HEK293 (cell line): ENCODE data around the gene ZNF232.
"Not testable (repeated sequence)": the region's sequence is repeated elsewhere in the genome, so short reads cannot be mapped to it uniquely, and the experiment has no call there.

ENCODE experiments used
- CTCF ChIA-PET: fragments of 350-600 bp; formaldehyde crosslinking; extraction: SDS; loops from one replicate; lab custom pipeline; 2021; ENCODE audit warnings: antibody characterized with exemption; lab: Yijun Ruan, JAX
- POLR2A ChIA-PET: fragments of 300-600 bp; formaldehyde crosslinking; extraction: SDS; loops from one replicate; lab custom pipeline; 2020; ENCODE audit warnings: antibody characterized with exemption, inconsistent platforms; lab: Yijun Ruan, JAX
- H3K27ac ChIP-seq: fragments of 200-500 bp; sonication (Bioruptor generic); 2 replicates; pipeline ENCODE4 v1.5.1; 2014; ENCODE audit warnings: low read depth, low read length, control low read depth, inconsistent platforms; ENCODE audit errors: extremely low read depth
- H3K36me3 ChIP-seq, 2 experiments: fragments of 200-500 bp in 1 of 2; sonication (Bioruptor generic) in 1 of 2; 1 replicate in 1 of 2; 2 replicates in 1 of 2; pipeline ENCODE4 v1.5.1; 2014 to 2017; ENCODE audit warnings: inconsistent platforms in 2 of 2, low read length in 2 of 2; ENCODE audit not compliant: control insufficient read depth in 2 of 2, insufficient read depth in 1 of 2
- H3K4me1 ChIP-seq: fragments of 200-500 bp; sonication (Bioruptor generic); 2 replicates; pipeline ENCODE4 v1.5.1; 2014; ENCODE audit warnings: mild to moderate bottlenecking, low read length, inconsistent platforms; ENCODE audit not compliant: control insufficient read depth, insufficient read depth
- H3K4me3 ChIP-seq: 2 replicates; pipeline ENCODE4 v1.5.1; 2011; ENCODE audit warnings: low read depth, mild to moderate bottlenecking, control low read depth, low read length, moderate library complexity
- H3K9me3 ChIP-seq: fragments of 200-500 bp; sonication (Bioruptor generic); 2 replicates; pipeline ENCODE4 v1.5.1; 2014; ENCODE audit warnings: low read depth, low read length, inconsistent platforms; ENCODE audit not compliant: control insufficient read depth, insufficient read depth
- KLF1 ChIP-seq: fragments of 450-650 bp; formaldehyde crosslinking; IDR thresholded peaks from 2 replicates; pipeline ENCODE4 v1.5.1; 2016; ENCODE audit warnings: missing biosample characterization, missing genetic modification characterization
- REPIN1 ChIP-seq: fragments of 450-650 bp; formaldehyde crosslinking; IDR thresholded peaks from 2 replicates; pipeline ENCODE4 v1.5.1; 2017; ENCODE audit warnings: missing biosample characterization, missing genetic modification characterization, low read depth
- SALL2 ChIP-seq: fragments of 450-650 bp; formaldehyde crosslinking; IDR thresholded peaks from 2 replicates; pipeline ENCODE4 v1.5.0; 2017; ENCODE audit warnings: missing biosample characterization, mild to moderate bottlenecking, missing genetic modification characterization, borderline replicate concordance
- SCRT1 ChIP-seq: fragments of 450-650 bp; formaldehyde crosslinking; IDR thresholded peaks from 2 replicates; pipeline ENCODE4 v1.5.1; 2016; ENCODE audit warnings: missing biosample characterization, missing genetic modification characterization, borderline replicate concordance
- SP7 ChIP-seq: fragments of 450-650 bp; formaldehyde crosslinking; IDR thresholded peaks from 2 replicates; pipeline ENCODE4 v1.5.1; 2016; ENCODE audit warnings: missing biosample characterization, missing genetic modification characterization
- ZBTB7A ChIP-seq: fragments of 450-650 bp; formaldehyde crosslinking; IDR thresholded peaks from 2 replicates; pipeline ENCODE4 v1.5.1; 2016; ENCODE audit warnings: low read depth, missing biosample characterization, missing genetic modification characterization
- ZNF10 ChIP-seq: fragments of 450-650 bp; formaldehyde crosslinking; IDR thresholded peaks from 2 replicates; pipeline ENCODE4 v1.5.1; 2017; ENCODE audit warnings: missing biosample characterization, missing genetic modification characterization
- ZNF114 ChIP-seq: fragments of 450-650 bp; formaldehyde crosslinking; IDR thresholded peaks from 2 replicates; pipeline ENCODE4 v1.5.0; 2017; ENCODE audit warnings: missing biosample characterization, missing genetic modification characterization
- ZNF202 ChIP-seq: fragments of 450-650 bp; formaldehyde crosslinking; IDR thresholded peaks from 2 replicates; pipeline ENCODE4 v1.5.1; 2016; ENCODE audit warnings: missing biosample characterization, missing genetic modification characterization, borderline replicate concordance
- ZNF248 ChIP-seq: fragments of 450-650 bp; formaldehyde crosslinking; IDR thresholded peaks from 2 replicates; pipeline ENCODE4 v1.5.1; 2017; ENCODE audit warnings: missing biosample characterization, missing genetic modification characterization
- ZNF280C ChIP-seq: fragments of 450-650 bp; formaldehyde crosslinking; IDR thresholded peaks from 2 replicates; pipeline ENCODE4 v1.5.1; 2016; ENCODE audit warnings: missing biosample characterization, missing genetic modification characterization
- ZNF280D ChIP-seq: fragments of 450-650 bp; formaldehyde crosslinking; IDR thresholded peaks from 2 replicates; pipeline ENCODE4 v1.5.1; 2016; ENCODE audit warnings: missing biosample characterization, missing genetic modification characterization
- ZNF335 ChIP-seq: fragments of 450-650 bp; formaldehyde crosslinking; conservative IDR thresholded peaks from 2 replicates; pipeline ENCODE4 v1.5.1; 2016; ENCODE audit warnings: missing biosample characterization, missing genetic modification characterization
- ZNF354C ChIP-seq: fragments of 450-650 bp; formaldehyde crosslinking; IDR thresholded peaks from 2 replicates; pipeline ENCODE4 v1.5.1; 2016; ENCODE audit warnings: missing biosample characterization, missing genetic modification characterization, low read depth, borderline replicate concordance
- ZNF48 ChIP-seq: fragments of 450-650 bp; formaldehyde crosslinking; IDR thresholded peaks from 2 replicates; pipeline ENCODE4 v1.5.1; 2016; ENCODE audit warnings: missing biosample characterization, missing genetic modification characterization
- ZNF548 ChIP-seq: fragments of 450-650 bp; formaldehyde crosslinking; IDR thresholded peaks from 2 replicates; pipeline ENCODE4 v1.5.1; 2016; ENCODE audit warnings: missing biosample characterization, missing genetic modification characterization
- ZNF707 ChIP-seq: fragments of 450-650 bp; formaldehyde crosslinking; IDR thresholded peaks from 2 replicates; pipeline ENCODE4 v1.5.1; 2016; ENCODE audit warnings: missing biosample characterization, missing genetic modification characterization
- ZNF785 ChIP-seq: fragments of 450-650 bp; formaldehyde crosslinking; IDR thresholded peaks from 2 replicates; pipeline ENCODE4 v1.5.1; 2016; ENCODE audit warnings: missing biosample characterization, missing genetic modification characterization
- ZSCAN23 ChIP-seq: fragments of 450-650 bp; formaldehyde crosslinking; IDR thresholded peaks from 2 replicates; pipeline ENCODE4 v1.5.1; 2016; ENCODE audit warnings: missing biosample characterization, missing genetic modification characterization
- TF ChIP-seq, protein P1 (sequence below): fragments of 450-650 bp; formaldehyde crosslinking; IDR thresholded peaks from 2 replicates; pipeline ENCODE4 v1.5.1; 2016; ENCODE audit warnings: missing biosample characterization, missing genetic modification characterization, low read depth

ZNF232 gene

DNA sequence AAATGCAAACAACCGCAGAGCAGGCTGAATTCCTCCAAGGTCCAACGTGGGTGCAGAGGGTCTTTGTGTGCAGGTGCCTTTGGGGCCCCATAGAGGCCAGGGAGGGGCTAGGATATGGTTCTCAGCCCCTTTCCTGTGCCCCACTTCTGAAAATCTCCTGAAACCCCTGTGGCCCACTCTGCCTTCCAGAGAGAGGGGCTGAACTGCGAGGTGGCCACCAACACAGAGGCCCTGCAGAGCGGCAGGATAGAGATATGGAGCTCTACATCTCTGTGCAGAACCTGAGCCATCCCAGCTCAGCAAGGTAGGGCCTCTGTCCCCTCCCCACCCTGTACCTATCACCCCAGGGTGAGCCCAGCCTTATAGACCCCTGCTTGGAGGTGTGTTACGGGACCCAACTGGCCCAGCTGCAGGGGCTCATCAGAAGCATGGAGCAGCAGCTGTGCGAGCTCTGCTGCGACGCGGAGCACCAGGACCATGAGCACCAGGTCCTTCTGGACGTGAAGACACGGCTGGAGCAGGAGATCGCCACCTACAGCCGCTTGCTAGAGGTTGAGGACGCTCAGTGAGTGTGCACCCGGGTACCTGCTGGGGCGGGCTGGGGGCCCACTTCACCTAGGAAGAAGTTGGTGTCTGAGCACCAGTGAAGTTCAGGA is 9.6 kb upstream of the ZNF232 start:
- Histone ChIP-seq H3K27ac (no peak overlapping the region), H3K36me3 (no peaks in the 10 kb centered on the region), H3K4me1 (no peaks in the 10 kb centered on the region), H3K4me3 (no peak overlapping the region), H3K9me3 (no peaks in the 10 kb centered on the region)
- ChIA-PET CTCF (no interaction called here), POLR2A (no interaction called here)
- no peak for TF ChIP-seq SCRT1
- no peak for TF ChIP-seq ZNF335 (tag by site-specific recombination)
- no peak for TF ChIP-seq ZNF707
- no peak for TF ChIP-seq ZNF280C (tag by site-specific recombination)
- no peak for TF ChIP-seq SP7 (tag by site-specific recombination)
- TF ChIP-seq ZNF114, result no peak
- TF ChIP-seq ZNF354C (tag by site-specific recombination), result no peak
- no peak for TF ChIP-seq ZNF10 (tag by site-specific recombination)
- TF ChIP-seq ZNF202 (tag by site-specific recombination), result no peak
- TF ChIP-seq ZNF48 (tag by site-specific recombination), result no peak
- no peak for TF ChIP-seq ZBTB7A
- TF ChIP-seq SALL2 (tag by site-specific recombination), result no peak
- TF ChIP-seq ZNF248 (tag by site-specific recombination), result no peak
- no peak for TF ChIP-seq KLF1 (tag by site-specific recombination)
- no peak for TF ChIP-seq ZNF548
- TF ChIP-seq ZNF785 (tag by site-specific recombination), result no peak
- no peak for TF ChIP-seq ZNF280D (tag by site-specific recombination)
- TF ChIP-seq, protein P1, sequence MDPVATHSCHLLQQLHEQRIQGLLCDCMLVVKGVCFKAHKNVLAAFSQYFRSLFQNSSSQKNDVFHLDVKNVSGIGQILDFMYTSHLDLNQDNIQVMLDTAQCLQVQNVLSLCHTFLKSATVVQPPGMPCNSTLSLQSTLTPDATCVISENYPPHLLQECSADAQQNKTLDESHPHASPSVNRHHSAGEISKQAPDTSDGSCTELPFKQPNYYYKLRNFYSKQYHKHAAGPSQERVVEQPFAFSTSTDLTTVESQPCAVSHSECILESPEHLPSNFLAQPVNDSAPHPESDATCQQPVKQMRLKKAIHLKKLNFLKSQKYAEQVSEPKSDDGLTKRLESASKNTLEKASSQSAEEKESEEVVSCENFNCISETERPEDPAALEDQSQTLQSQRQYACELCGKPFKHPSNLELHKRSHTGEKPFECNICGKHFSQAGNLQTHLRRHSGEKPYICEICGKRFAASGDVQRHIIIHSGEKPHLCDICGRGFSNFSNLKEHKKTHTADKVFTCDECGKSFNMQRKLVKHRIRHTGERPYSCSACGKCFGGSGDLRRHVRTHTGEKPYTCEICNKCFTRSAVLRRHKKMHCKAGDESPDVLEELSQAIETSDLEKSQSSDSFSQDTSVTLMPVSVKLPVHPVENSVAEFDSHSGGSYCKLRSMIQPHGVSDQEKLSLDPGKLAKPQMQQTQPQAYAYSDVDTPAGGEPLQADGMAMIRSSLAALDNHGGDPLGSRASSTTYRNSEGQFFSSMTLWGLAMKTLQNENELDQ, result no peak
- no peak for TF ChIP-seq ZSCAN23 (tag by site-specific recombination)
- TF ChIP-seq REPIN1, result no peak

DNA sequence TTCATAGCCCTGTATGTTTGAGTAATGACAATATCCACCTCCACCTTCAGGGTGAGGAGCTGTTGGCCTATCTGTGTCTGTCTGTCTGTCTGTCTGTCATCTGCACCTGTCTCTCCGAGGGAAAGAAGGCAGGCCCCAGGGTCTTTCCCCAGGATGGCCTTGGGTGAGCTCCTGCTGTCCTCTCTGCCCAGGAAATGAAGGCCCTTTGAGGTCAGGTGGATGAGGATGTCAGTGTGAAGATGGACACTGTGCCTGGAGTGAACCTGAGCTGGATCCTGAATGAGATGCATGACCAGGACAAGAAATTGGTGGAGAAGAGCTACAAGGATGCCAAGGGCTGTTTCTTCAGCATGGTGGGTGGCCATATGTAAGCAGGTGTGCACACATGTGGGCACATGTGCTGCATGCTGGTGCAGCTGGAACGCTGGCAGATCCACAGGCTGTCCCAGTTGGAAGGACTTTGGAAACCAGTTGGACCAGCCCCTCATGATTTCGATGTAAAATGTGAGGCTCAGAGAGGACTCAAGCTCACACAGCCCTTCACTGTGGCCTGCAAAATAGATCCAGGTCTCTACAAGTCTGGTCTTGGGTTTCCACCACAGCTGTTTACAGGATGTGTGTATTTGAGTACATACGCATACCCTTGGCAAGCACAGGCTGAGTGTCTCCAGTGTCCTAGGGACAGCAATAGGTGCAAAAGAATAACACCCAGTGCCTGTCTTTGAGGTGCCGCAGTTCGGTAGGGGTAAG is 8.9 kb upstream of the ZNF232 start:
- H3K4me3 ChIP-seq, H3K9me3 ChIP-seq, CTCF ChIA-PET, H3K27ac ChIP-seq, H3K36me3 ChIP-seq, H3K4me1 ChIP-seq: not testable (repeated sequence)
- POLR2A ChIA-PET, result interaction anchor here (0.5 kb wide), 1 partner anchor 370 kb away, joined by 5 read pairs; no protein-coding TSS in a partner anchor
